Activated naive CD8-positive, alpha-beta T cell (primary cell): Measurements from ENCODE around the gene SHROOM3.

Experiments used
- H3K27ac Mint-ChIP-seq: one replicate; pipeline ENCODE4 v1.8.0; 2021; ENCODE audit warnings: mixed read lengths
- H3K27me3 Mint-ChIP-seq: one replicate; pipeline ENCODE4 v1.8.0; 2021; ENCODE audit warnings: mixed read lengths
- H3K36me3 Mint-ChIP-seq: one replicate; pipeline ENCODE4 v1.8.0; 2021; ENCODE audit warnings: mixed read lengths
- H3K4me1 Mint-ChIP-seq: one replicate; pipeline ENCODE4 v1.8.0; 2021; ENCODE audit warnings: low read depth, mixed read lengths
- H3K4me3 Mint-ChIP-seq: one replicate; pipeline ENCODE4 v1.8.0; 2021; ENCODE audit warnings: mild to moderate bottlenecking, mixed read lengths
- H3K9me3 Mint-ChIP-seq: one replicate; pipeline ENCODE4 v1.8.0; 2021; ENCODE audit warnings: low read depth, mixed read lengths

The SHROOM3 gene

DNA sequence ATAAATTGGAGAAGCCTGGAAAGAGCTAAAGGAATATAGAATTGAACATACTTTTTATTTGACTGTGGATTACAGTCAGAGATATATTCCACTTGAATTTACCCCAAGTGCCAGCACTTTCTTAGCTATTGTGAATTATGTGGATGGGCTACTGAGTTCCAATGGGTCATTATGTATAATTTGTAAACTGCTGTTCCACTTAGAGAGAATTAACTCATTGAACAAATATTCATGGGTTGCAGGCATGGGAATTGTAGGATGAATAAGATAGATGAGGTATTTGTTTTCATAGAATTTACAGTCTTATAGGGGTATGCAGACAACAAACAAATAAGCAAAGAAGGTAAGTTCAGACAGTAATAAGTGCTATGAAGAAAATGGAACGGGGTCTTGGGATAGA, 195.7 kb downstream of the SHROOM3 start:
- peaks cover 26% of the 10 kb centered on the region for H3K27me3 Mint-ChIP-seq
- H3K9me3 Mint-ChIP-seq, result no peaks in the 10 kb centered on the region

DNA sequence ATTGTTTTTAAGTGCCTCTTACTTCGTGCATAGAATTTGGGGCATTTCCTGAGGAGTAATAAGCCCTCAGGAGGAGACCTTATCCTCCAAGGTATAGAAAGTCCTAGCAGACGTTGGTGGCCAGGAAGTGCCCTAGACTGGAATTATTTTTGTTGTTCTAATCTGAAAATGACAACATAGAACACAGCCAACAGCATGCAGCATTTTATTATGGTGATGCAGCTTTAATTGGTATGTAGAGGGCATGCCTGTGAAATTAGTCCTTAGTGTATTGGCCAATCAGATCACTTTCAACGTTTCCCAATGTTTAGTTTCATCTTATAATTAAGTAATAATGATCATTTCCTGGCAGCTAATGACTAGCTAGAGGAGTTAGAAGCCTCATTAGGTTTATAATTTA, 199.2 kb downstream of the SHROOM3 start:
- Mint-ChIP-seq H3K36me3 (no peaks in the 10 kb centered on the region), H3K4me3 (no peak overlapping the region), H3K27me3 (peaks cover 20% of the 10 kb centered on the region), H3K9me3 (no peaks in the 10 kb centered on the region), H3K4me1 (no peaks in the 10 kb centered on the region), H3K27ac (no peak overlapping the region)

More for the DNA sequence above, 195.7 kb downstream of the SHROOM3 start:
- H3K36me3 Mint-ChIP-seq, result no peaks in the 10 kb centered on the region
- no peak overlapping the region for H3K4me3 Mint-ChIP-seq
- no peak overlapping the region for H3K27ac Mint-ChIP-seq
- H3K4me1 Mint-ChIP-seq, result no peaks in the 10 kb centered on the region

DNA sequence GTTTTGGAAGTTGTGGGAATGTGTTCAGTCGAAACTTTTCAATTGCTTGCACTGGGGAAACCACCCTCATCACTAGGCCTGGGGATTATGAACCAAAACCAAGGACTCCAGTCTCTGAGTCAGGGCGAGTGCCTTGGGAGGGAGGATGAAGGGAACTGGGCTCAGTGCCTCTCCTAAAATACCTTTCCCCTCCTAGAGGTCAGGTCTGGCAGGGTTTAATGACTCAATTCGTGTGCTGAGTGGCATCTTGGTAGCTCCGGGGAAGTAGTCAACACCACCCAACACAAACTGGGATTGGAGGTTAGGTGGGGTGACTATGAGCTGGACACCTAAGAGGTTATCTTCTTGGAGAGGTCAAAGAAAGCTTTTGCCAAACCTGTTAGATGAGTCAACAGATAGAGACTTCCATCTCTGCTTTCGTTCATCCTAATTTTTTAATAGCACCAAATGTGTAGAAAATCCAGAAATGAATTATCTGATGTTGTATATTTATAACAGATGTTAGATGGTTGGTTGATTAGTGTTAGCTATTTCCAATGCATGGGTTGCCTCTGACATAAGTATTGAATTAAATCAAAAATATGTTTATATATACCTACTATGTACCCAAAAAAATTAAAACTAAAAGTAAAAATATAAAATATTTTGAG, 202.8 kb downstream of the SHROOM3 start:
- H3K36me3 Mint-ChIP-seq, result no peaks in the 10 kb centered on the region
- H3K4me1 Mint-ChIP-seq, result no peaks in the 10 kb centered on the region
- no peak overlapping the region for H3K4me3 Mint-ChIP-seq
- peaks cover 7% of the 10 kb centered on the region for H3K27me3 Mint-ChIP-seq
- no peak overlapping the region for H3K27ac Mint-ChIP-seq
- H3K9me3 Mint-ChIP-seq, result no peaks in the 10 kb centered on the region

DNA sequence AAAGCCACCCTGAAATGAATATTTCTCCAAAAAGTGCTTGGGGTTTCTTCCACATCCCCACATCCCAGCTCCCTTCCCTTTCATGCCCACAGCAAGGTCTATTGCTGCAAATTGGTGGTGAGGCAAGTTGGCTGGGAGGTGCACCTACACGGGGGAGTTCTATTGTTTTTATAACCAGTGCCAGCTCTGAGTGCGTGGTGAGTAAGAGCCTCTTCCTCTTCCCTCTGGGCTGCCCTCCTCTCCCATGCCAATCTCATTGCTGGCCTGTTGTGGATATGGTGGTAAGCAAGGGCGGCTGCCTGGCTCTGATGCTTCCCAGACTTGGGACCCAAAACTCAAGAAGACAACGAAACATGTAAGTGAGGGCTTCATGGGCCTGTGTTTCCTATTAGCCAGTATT, 204.3 kb downstream of the SHROOM3 start:
- peaks cover 7% of the 10 kb centered on the region for H3K27me3 Mint-ChIP-seq
- no peak overlapping the region for H3K4me3 Mint-ChIP-seq
- no peaks in the 10 kb centered on the region for H3K4me1 Mint-ChIP-seq
- H3K9me3 Mint-ChIP-seq, result no peaks in the 10 kb centered on the region
- H3K36me3 Mint-ChIP-seq, result no peaks in the 10 kb centered on the region
- H3K27ac Mint-ChIP-seq, result no peak overlapping the region

DNA sequence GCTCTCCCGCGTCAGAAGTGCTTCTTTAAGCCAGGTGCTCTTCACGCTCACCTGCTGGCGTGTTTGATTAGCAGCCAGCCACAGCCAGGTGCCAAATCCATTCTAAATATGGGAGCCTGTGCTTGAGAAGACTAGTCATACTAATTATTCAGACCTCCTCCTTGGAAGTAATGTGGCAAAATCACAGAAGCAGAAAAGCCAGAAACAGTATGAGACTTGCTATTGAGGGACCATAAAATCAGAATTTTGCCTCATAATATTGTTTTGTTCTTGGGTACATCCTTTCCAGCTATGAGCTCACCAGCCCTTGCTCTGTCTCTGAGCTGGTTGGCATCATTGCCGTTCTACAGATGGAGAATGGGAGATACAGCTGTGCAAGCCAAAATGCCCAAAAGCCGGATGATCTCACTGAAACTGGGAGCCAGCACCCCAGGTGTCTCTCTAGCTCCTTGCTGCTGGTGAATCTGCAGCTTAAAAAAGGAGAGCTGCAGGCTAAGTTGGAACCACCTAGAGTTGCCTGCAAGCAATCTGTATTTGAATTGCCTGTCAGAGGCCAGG, 205.4 kb downstream of the SHROOM3 start:
- Mint-ChIP-seq H3K4me1 (no peaks in the 10 kb centered on the region), H3K27ac (no peak overlapping the region), H3K4me3 (no peak overlapping the region), H3K9me3 (no peaks in the 10 kb centered on the region), H3K36me3 (no peaks in the 10 kb centered on the region), H3K27me3 (peaks cover 7% of the 10 kb centered on the region)

DNA sequence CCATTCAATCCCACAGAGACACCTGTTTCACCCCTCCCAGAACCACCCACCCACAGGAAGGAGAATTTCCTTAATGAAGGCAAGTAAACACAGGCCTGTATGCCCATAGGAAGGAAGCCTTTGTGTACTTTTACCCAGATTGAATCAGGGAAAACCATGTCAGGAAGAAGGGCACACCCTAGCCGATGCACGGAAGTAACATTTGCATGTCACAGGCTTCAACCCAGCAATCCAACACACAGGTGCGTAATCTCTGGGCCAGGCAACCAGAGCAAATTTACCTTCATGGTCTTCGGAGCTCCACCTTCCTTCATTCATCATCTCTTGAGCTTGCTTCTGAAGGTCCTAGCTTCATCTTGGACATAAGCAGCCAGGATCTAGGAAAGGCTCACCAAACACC, 206.3 kb downstream of the SHROOM3 start:
- Mint-ChIP-seq H3K27me3 (peaks cover 9% of the 10 kb centered on the region), H3K4me3 (no peak overlapping the region), H3K27ac (no peak overlapping the region), H3K36me3 (no peaks in the 10 kb centered on the region), H3K9me3 (no peaks in the 10 kb centered on the region), H3K4me1 (no peaks in the 10 kb centered on the region)

DNA sequence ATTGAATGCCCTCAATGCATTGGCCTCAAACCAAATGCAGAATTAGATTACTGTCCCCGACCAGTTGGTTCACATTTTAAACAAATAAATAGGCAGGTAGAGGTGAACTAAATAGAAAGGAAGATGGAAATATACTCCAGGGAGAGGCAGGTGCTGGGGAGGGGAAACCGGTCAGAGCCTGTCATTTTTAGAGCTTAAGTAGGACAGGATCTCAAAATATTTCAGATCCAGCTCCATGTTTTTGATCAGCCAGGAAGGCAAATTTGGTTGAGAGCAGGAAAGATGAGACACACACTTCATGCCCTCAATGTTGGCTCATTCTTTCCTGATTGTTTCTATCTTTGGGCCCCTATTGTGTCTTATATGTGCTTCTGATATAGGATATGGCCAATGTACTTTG, 206.7 kb downstream of the SHROOM3 start:
- peaks cover 11% of the 10 kb centered on the region for H3K27me3 Mint-ChIP-seq
- H3K4me1 Mint-ChIP-seq, result no peaks in the 10 kb centered on the region
- H3K9me3 Mint-ChIP-seq, result no peaks in the 10 kb centered on the region
- H3K36me3 Mint-ChIP-seq, result no peaks in the 10 kb centered on the region
- no peak overlapping the region for H3K4me3 Mint-ChIP-seq
- no peak overlapping the region for H3K27ac Mint-ChIP-seq

DNA sequence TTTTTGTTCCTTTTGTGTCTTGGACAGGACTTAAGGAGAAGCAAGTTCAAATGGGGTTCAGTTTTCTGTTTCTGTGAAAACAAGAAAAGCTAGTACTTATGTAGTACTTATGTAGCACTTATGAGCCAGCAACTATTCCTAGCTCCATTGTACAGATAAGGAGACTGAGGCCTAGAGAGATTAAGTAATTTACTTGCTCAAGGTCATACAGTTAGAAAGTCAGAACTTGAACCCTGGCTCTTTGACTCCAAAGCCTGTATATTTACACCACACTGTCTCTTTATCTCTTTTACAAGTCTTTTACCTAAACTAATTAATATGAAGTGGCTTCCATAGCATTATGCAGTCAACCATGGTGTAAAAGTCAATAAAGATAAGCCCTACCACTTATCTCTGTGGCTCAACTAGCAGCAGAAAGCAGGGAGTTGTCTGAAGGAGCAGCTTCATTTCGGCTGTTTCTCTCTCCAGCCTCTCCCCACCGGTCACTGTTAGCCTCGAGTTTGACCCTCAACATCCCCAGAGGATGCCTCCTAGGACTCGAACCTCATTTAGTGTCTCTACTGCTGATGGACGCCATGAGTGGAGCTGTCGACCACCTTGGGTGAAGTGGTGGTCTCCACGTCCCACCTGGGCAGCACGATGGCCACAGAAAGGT, 209.9 kb downstream of the SHROOM3 start:
- Mint-ChIP-seq H3K4me1 (no peaks in the 10 kb centered on the region), H3K4me3 (no peak overlapping the region), H3K27me3 (peaks cover 14% of the 10 kb centered on the region), H3K27ac (no peak overlapping the region), H3K9me3 (no peaks in the 10 kb centered on the region), H3K36me3 (no peaks in the 10 kb centered on the region)

DNA sequence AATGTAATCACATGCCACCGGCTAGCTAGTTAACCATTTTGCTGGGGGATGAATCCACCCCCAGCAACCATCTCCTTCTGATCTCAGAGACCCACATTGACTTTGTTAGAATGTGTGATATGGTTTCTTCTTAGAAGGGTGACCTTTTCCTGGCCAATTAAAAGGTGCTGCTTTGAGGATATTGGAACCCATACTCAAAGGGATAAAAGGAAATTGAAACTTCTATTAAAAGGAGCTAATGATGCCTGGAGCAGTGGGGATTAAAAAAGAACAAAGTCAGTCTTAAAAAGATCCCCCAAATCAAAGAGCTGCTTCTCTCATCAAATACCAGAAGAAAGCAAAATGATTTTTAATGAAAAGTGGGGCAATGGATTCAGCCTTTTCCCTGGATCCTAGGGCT, 214.1 kb downstream of the SHROOM3 start:
- no peaks in the 10 kb centered on the region for H3K36me3 Mint-ChIP-seq
- no peaks in the 10 kb centered on the region for H3K9me3 Mint-ChIP-seq
- H3K4me1 Mint-ChIP-seq, result no peaks in the 10 kb centered on the region
- H3K4me3 Mint-ChIP-seq, result no peak overlapping the region
- H3K27ac Mint-ChIP-seq, result no peak overlapping the region
- H3K27me3 Mint-ChIP-seq, result peaks cover 14% of the 10 kb centered on the region

DNA sequence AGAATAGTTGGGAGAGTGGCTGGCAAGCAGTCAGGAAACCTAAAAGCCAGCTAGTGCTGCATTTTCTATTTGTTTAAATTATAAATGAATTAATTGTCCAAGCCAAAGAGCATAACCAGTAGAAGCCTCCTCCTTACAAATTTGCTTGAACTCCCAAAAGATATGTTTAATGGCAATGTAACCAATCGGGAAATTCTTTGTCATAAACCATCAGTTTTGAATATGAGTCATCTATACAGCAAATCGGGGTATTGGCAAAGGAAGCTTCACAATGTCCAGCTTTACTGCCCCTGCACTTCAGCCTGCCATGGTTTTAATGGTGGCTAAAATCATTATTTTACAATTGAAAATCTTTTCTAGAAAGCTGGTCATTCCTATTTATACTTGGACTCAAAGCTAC, 216.6 kb downstream of the SHROOM3 start:
- Mint-ChIP-seq H3K36me3 (no peaks in the 10 kb centered on the region), H3K4me3 (no peak overlapping the region), H3K4me1 (no peaks in the 10 kb centered on the region), H3K27me3 (peaks cover 10% of the 10 kb centered on the region), H3K27ac (no peak overlapping the region), H3K9me3 (no peaks in the 10 kb centered on the region)

DNA sequence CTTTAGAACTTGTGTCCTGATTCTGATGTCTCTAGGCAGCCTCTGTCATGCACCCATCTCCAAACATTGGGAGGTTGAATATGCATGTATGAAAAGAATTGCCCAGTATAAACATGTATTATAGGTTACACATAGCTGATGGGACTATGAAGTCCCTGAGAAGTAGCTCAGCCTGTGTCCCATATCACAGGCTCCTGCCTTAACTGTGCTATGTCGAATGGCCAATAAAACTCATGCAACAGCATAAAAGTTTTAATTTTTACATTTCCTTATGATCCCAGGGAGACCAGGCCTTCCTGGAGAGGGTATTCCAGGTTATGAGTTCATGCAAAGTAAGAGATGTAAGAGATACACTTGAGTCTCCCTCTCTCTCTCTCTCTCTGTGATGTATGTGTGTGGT, 217.4 kb downstream of the SHROOM3 start:
- Mint-ChIP-seq H3K4me3 (no peak overlapping the region), H3K9me3 (no peaks in the 10 kb centered on the region), H3K4me1 (no peaks in the 10 kb centered on the region), H3K27me3 (peaks cover 6% of the 10 kb centered on the region), H3K27ac (no peak overlapping the region), H3K36me3 (no peaks in the 10 kb centered on the region)

DNA sequence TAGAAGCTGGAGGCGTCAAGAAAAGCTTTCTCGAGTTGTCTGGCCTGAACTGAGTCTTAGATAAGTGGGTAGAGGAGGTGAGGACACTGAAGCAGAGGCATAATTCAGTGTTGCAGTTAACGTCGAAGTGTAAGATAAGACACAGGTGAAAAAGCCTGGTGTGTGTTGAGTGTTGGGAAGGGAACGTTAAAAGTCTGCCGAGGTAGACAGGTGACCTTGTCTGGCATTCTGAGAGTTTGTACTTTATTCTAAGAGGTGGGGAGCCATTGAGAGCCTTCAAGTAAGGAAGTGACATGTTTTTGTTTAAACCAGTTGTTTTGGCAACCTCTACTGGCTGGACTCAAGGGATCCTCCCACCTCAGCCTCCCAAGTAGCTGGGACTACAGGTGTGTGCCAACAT, 219.1 kb downstream of the SHROOM3 start:
- Mint-ChIP-seq H3K36me3 (no peaks in the 10 kb centered on the region), H3K4me3 (no peak overlapping the region), H3K9me3 (no peaks in the 10 kb centered on the region), H3K4me1 (no peaks in the 10 kb centered on the region), H3K27ac (no peak overlapping the region), H3K27me3 (peaks cover 6% of the 10 kb centered on the region)

DNA sequence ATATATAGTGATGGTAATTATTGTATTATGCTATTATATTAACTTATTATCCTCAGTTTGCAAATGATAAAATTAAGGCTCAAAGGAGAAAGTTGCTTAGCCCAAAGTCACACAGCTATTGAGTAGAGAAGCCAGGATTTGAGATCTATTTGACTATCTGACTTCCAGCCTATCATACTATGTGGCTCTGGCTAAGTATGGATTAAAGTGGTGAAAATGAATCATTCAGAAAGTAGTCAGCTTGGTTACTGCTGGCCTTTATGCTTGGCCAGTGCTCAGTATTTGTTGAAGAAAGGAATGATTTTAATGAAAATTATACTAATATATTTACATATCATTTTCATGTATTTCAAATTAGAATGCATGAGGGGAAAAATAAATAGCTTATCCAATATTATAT, 219.8 kb downstream of the SHROOM3 start:
- Mint-ChIP-seq H3K9me3 (no peaks in the 10 kb centered on the region), H3K4me3 (no peak overlapping the region), H3K36me3 (no peaks in the 10 kb centered on the region), H3K27ac (no peak overlapping the region), H3K4me1 (no peaks in the 10 kb centered on the region), H3K27me3 (peaks cover 6% of the 10 kb centered on the region)

DNA sequence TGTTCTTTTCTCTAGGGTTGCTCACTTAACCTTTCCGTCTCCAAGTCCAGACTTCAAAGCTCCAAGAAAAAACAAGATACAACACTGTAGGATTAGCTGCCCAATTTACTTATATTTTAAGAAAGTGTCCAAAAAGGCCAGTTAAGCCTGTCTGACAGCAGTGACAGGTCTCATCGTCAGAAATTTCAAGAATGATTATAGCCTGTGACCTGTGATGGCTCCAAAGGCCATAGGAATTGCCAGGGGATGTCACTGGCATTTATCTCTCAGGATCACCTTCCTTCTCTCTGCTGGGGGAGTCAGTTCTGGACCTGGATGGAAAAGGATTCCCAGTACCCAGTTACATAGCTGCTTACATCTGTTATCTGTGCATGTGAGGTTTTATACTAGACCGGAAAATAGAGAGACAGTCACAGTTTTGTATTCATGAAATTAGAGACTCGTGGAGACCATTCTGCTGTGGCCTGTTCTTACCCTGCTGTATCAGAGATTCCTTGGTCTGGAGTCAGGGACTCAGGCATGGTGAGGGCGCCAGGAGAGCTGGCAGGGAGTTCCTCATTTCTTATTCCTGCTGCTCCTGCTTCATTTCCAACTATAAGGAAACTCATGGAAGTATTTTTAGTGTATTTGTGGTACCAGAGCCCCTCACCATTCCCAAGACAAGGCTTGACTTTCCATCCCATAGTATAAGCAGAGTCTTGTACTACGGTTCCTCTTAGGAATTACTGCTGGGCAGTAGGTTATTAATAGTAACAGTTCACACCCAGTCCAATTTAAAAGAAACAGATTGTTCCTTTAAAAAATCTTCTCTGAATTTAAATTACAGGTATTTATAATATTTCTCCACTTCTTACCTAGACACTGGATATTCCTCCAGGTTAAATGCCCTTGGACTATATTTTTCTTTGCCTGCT, 220.8 kb downstream of the SHROOM3 start:
- Mint-ChIP-seq H3K27ac (no peak overlapping the region), H3K36me3 (no peaks in the 10 kb centered on the region), H3K27me3 (peaks cover 1% of the 10 kb centered on the region), H3K4me1 (no peaks in the 10 kb centered on the region), H3K4me3 (no peak overlapping the region), H3K9me3 (no peaks in the 10 kb centered on the region)

DNA sequence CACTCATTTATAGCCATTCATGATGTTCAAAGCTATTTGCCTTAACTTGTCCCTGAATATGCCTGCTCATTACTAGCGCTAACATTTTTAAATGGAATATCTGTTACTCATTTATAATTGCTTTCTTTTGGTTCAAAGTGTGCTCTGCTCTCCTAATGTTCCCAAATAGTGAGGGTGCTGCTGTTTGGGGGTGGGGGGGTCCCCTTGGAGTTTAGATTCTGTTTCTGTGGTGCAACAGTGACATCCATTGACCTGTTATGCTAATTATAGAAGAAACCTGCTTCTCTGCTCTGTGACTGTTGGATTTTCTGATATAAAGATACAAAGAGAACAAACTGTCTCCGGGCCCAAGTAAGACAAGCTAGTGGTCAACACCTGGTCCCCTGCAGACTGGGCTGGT, 222.4 kb downstream of the SHROOM3 start:
- Mint-ChIP-seq H3K4me1 (no peaks in the 10 kb centered on the region), H3K36me3 (no peaks in the 10 kb centered on the region)

More for the DNA sequence above, 222.4 kb downstream of the SHROOM3 start:
- H3K27me3 Mint-ChIP-seq, result peaks cover 1% of the 10 kb centered on the region
- H3K9me3 Mint-ChIP-seq, result no peaks in the 10 kb centered on the region
- H3K4me3 Mint-ChIP-seq, result no peak overlapping the region
- H3K27ac Mint-ChIP-seq, result no peak overlapping the region
